GM19455 (cell line): Measurements from ENCODE around the gene PAPLN.

Experiments
- ATAC-seq: cut with Tn5 transposase; IDR thresholded peaks from one replicate; pipeline ENCODE4 v1.9.1; 2021; ENCODE audit not compliant: unreplicated experiment

Gene PAPLN

GRCh38 chr14:73231981-73232851 lies 5.1 kb upstream of the PAPLN start:
- ATAC-seq, result no peak

GRCh38 chr14:73232984-73233383 lies 4.3 kb upstream of the PAPLN start:
- ATAC-seq, result no peak

DNA sequence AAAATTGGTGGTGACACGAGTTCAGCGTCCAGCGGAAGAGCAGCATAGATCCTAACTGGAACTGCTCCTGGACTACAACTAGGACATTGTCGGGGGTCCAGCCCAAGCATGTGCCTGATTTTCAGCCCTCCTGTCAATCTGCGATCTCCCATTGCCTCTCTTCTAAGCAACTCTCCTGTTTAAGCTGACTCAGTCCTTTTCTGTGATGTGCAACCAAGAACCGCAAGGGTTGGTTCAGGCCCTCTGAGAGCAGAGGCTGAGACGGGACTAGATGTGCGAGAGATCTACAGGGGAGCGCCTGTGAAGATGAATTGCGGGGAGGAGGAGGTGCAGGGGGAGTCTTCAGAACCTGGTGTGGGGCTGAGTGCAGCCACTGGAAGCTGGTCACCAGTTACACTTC lies 3.7 kb upstream of the PAPLN start:
- no peak for ATAC-seq

DNA sequence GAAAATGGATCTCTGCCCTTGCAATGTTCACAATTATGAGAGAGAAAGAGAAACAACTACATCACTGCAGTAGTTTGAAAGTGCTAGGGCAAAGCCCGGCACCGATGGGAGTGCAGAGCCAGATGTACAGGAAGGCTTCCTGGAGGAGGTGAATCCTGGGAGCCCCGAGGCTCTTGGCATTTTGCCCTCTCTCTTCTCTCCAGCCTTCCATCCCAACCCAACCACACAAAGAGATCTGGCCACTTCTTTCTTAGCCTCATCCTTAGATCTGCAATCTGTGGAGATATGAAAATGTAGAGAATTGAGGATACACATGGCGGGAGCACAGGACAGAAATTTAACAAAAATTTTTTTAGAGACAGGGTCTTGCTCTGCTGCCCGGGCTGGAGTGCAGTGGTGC lies 3.3 kb upstream of the PAPLN start:
- ATAC-seq, result no peak

DNA sequence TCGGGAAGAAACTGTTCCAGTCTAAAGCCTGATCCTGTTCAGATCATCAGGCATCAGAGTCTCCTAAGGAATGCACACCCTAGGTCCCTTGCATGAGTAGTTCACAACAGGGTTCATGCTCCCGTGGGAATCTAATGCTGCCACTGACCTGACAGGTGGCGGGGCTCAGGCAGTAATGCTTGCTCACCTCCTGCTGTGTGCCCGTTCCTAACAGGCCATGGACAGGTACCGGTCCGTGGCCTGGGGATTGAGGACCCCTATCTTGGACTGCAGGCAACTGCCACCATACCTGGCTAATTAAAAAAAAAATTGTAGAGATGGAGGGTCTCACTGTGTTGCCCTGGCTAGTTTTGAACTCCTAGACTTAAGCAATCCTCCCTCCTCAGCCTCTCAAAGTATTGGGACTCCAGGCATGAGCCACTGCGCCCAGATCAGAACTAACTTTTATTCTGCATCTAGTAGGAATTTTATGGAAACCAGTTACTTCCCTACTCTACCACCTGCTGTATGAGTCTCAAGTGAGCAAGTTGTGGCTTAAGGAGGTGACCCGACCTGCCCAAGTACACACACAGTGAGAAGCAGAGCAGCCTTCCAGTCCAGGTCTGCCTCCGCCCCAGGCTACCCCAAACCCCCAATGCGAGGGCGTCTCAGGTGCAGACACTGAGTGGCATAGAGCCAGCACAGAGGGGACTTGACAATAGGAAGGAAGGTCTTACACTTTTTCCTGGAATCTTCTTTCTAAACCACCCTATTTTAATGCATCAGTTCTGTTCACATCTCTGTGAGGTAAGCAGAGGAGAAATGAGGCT lies 2.5 kb upstream of the PAPLN start:
- no peak for ATAC-seq

GRCh38 chr14:73235531-73236155 lies 1.7 kb upstream of the PAPLN start:
- ATAC-seq, result no peak

DNA sequence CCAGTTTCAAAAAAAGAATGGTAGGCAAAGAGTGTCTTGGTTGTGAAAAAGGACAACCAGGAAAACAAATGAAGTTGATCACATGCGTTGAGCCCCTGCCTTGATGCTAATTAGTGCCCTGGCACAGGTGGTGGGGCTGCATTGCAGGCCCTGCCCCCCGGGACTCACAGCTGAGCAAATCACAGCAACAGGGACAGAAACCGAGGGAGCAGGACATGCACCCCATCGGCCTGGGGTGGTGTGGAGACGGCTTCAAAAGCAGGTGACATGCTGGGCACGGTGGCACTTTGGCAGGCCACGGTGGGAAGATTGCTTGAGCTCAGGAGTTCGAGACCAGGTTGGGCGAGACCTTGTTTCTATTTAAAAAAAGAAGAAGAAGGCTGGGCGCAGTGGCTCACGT lies 1.1 kb upstream of the PAPLN start:
- no peak for ATAC-seq

DNA sequence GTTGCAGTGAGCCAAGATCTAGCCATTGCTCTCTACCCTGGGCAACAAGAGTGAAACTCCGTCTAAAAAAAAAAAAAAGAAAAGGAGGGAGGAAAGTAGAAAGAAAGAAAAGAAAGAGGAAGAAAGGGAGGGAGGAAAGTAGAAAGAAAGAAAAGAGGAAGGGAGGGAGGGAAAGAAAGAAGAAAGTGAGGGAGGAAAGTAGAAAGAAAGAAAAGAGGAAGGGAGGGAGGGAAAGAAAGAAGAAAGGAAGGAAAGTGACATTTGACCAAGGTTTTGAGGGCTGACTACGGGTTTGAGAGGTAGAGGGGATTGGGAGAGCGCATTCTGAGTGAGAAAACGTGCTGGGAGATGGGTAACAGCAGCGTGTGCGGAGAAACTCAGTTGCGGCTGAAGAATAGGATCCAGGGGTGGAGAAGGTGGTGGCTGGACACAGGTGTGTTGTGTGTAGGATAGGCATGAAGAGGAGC lies 521 bp upstream of the PAPLN start:
- no peak for ATAC-seq

GRCh38 chr14:73237786-73238423 lies 599 bp downstream of the PAPLN start:
- no peak for ATAC-seq

DNA sequence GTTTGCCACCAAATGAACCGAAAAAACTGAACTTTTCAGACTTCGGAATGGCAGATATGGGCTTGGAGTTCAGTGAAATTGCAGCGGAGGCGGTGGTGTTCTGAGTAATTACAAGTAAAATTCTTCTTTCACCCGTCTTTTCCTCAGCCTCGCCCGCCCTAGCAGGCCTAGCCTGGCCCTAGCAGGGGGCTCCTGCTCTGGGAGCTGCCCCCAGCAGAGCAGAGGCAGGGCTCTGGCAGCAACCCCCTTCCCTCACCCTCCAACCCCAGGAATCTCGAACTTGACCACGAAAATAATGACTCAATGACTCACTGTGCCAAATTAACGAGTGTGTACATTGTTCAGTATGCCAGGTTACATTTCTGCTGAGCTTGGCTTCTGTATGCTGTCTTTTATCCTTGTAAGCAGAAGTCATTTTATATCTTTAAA lies 1.1 kb downstream of the PAPLN start:
- no peak for ATAC-seq

- ATAC-seq, result no peak
Measured at GRCh38 chr14:73238941-73239340, 1.6 kb downstream of the PAPLN start.

DNA sequence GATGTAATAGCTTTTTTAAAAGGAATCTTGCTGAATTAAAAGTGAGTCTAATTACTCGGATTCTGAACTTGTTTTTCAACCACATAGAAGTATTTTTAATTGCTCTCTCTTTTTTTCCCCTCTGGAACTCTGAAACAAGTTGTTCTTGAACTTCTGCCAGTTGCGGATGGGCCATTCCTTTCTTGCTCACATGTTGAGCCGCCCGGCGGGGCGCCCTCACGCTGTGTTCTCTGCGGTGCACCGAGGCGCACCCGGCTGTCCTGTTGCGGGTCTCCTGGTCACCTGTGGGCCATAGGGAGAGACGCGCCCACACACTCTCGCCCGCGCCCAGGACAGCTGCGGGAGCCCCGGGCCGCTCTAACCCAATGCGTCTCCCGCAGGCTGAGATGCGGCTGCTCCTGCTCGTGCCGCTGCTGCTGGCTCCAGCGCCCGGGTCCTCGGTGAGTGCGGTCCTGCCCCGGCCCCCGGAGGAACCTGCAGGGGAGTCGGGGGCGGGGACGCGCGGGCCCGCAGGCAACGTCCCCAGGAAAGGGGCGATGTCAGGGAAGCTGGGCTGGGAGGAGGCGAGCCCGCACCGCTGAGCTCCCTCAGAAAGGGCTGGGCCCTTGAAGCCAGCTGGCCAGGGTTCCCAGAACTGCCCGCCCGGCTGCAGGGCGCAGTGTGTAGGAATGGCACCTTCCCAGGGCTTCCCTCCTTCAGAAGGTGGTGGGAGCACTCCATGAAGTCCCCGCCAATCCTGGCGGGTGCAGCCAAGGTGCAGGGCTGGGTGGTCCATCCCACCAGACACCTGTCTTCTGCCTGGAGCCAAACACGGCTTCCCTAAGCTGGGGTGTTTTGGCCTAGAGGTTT lies 2.3 kb downstream of the PAPLN start:
- no peak for ATAC-seq

DNA sequence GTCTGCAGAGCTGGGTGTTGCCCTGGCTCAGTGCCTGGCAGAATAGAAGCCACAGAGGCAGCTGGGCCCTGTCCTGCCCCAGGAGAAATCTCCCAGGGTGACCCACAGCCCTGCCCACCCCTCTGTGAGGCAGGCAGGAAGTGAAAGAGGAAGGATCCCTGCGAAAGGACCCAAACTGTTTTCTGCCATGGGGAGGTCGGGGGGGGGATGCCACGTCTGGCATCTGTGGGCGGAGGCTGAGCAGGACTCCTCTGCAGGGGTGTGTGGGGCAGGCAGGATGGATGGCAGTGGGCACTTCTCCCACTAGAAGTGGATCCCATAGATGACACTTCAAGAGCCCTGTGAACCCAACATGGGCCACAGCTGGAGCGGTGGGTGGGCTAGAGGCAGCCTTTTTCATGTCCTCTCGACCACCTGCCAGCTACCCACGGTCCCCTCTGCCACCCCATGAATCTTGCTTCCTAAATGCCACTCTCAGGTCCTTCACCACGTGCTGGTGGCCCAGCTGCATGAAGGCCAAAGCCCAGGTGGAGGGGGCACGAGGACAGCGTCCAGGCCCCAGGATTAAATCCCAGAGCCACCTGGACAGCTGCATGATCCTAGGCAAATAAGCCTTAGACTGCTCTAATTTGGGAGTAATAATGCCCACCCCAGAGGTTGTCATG lies 3.6 kb downstream of the PAPLN start:
- ATAC-seq, result no peak

- no peak for ATAC-seq
Measured at GRCh38 chr14:73241481-73242165, 4.3 kb downstream of the PAPLN start.

GRCh38 chr14:73242357-73242901 lies 5.1 kb downstream of the PAPLN start:
- no peak for ATAC-seq

DNA sequence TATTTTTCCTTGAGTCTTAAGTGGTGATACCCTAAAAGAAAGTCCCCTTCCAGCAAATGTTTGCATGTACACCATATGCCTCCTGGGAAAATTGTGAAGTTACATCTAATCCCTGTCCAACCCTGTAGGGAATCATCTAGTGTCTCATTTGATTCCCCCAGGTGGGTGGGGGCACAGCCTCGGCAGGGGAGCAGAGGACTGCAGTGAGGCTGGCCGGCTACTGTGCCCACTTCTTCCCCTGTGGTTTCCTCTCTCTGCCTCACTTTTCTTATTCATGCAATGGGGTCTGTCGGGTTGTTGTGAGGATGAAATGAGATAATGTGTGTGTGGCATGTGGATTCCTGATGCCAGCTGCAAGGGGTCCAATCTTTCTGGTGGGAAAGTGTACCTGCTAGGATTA lies 6.0 kb downstream of the PAPLN start:
- no peak for ATAC-seq

DNA sequence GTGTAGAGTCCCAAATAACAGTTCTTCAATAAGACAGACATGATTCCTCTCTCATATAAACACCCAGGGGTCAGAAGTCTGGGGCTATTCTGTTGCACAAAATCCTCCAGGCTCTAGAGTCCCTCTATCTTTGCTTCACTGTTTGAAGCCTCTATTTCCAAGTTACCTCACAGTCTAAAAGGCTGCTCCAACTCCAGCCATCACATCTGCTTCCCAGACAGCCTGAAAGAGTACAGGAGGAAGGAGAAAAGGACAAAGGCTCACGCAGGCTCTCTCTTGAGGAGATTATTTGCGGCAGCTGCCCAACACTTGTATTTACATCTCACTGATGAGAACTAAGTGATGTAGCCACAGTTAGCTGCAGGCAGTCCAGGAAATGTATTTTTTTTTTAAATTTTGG lies 6.4 kb downstream of the PAPLN start:
- no peak for ATAC-seq

DNA sequence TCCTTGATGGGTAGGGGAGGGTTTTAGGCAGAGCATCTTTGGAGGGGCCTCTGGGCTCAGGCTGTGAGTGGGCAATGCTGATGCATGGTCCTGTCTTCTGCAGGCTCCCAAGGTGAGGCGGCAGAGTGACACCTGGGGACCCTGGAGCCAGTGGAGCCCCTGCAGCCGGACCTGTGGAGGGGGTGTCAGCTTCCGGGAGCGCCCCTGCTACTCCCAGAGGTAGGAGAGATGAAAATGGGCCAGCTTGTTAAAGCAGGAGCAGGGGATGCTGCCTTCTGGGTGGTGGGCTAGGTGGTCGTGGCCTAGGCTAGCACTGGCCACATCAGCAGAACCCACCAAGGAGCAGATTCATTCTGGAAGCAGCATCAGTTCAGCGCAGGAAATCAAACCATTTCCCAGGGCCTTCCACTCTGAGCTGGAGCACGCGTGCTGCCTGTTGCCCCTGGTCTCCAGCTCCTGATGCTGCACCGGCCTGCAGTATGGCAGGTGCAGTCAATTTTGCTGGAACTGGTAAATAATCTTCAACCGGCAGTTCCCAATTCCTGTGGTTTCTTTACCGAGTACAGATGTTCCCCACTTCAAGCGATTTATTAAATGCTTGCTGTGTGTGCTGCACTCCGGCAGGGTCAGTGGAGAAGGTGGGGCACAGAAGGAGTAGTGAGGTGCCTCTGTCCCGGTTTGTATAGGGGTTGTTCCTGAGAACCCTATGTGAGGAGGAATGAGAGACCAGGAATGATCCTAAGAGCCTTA lies 7.4 kb downstream of the PAPLN start:
- no peak for ATAC-seq
